ENCODE measurements around the gene VTN. TPM values are rescaled to one million over a fixed set of nuclear protein-coding genes. Genes with fewer than 3 reads are reported as not detected.
A peak's percentile ranks its signal among the peaks of the same experiment; 100 is the strongest.

The VTN gene
- total RNA-seq, 2 donors from 2014 or later = 1.8 to 5.4 TPM

DNA sequence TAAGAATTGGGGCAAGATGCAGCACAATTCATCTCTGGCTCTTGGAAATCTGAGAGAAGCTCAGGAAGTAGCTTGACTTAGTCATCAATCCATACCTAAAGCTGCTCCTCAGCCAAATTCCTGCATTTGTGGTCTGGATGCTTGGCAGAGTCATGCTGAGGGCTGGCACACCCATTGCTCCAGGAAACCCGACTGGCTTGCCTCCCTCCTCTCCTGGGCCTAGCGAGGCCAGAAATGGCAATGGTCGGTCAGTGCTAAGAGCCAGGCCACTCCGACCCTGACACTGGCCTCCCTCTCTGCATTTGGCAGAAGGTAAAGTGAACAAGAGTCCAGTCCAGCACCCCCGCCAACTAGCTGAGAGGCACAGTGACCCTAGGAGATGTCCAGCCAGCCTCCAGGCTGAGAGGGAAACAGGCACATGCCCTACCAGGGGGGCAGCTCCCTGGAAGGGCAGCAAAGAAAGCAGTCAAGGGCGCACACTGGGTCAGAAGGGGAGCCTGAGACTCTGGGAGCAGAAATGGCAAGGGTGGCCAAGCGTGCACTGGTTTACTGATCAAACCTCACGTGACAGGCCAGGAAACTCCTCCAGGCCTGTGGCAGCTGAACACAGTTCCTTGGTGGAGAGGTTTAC lies 22.7 kb downstream of the VTN start:
- peak; percentile 45 for DNase-seq (ENCODE audit: low spot score)
- intact Hi-C loops (cut with DNase I) = no loop called here

DNA sequence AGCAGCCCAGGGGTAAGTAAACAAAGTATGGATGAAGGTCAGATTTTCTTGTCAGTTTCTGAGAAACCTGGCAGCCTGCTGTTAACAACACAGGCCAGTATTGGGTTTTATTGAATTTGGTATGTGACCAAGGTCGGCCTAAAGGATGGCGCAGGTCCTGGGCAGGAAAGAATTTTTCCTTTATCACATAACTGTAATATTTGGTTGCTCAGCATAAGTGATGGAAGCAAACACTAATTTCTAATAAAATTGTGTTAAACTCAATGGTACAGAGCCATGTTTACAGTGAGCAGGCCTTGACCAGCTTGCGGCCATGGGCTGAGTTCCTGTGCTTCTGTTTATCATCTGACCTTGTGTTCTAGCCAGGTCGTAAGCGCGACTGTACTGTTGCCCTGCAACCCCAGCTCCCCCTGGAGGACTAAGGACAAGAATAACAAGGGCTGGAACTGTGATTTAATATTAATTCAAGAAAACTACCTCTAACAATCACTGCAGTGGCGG lies 23.3 kb downstream of the VTN start:
- intact Hi-C loops (cut with DNase I) = no loop called here
- DNase-seq (ENCODE audit: low spot score) = peak; percentile 79

DNA sequence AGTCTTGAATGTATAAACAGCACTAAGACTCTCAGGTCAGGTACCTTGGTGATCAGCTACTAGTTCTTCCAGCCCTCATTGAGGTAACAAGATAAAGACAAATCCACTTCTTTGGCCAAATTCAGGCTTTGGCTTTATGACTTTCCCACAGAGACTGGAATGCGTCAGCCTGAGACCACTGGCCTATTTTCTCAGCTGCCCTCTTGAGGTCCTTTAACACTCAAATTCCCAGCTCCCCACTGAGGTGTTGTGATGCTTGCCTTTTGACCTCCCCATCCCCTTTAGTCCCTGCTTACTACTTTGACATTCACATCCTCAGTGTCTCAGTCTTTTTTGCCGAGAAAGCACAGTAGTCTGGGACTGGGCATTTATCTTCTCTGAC lies 23.9 kb downstream of the VTN start:
- DNase-seq (ENCODE audit: low spot score) = no peak
- intact Hi-C loops (cut with DNase I) = no loop called here

DNA sequence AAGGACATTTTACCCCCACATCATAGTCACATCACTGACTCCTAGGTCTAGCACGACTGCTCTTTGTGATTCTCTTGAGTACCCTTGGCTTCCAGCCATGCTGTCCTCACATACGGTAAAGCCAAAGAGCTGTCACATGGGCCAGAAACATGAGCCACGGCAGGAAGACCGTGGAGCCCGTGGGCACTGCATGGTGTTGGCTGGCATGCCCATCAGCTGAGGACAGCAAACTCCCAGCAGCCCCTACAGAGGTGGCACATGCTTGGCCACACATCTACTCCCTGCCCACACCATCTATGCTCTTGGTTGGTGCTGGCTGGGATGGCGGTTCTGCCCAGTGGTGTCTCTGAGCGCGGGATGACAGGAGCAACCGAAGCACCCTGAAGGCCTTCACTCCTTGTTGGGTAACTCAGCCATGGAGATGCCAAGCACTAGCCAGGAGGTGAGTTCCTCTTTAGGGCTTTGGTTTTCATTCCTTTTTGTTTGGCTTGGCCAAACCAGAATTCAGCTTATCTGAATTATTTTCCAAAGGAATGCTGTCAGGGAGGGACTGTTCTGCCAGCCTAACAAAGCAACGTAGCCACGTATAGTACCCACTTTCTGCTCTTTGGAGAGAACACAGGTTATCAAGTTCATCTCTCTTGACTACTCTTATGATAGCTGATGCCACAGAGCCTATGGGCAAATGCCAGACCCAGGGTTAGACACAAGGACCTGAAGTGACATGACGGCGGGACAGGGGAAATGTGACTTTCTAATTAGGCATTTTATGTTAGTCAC lies 24.5 kb downstream of the VTN start:
- intact Hi-C loops (cut with DNase I) = no loop called here
- DNase-seq (ENCODE audit: low spot score) = peak; percentile 70

DNA sequence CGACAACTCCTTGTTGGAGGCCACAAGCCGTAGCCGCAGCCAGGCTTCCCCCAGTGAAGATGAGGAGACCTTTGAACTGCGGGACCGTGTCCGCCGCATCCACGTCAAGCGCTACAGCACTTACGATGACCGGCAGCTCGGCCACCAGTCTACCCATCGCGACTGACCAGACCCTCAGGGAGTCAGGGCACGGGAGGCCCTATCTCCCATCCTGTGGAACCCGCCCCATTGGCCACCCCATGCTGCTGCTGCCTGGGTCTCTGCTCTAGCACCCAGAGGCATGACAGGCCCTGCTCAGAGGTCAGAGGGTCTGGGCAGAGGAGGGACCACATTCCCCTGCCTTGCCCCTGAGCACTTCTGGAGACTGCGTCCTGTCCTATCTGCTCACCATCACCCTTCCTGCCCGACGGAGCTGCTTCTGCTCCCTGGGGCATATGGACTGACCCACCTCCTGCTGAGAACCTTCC lies 25.6 kb downstream of the VTN start:
- intact Hi-C loops (cut with DNase I) = loop anchor here in 1 of 2 donors (5.0 kb wide), 1 partner anchor 603 kb away; no protein-coding TSS in a partner anchor
- peak; percentile 79 for DNase-seq (ENCODE audit: low spot score)

DNA sequence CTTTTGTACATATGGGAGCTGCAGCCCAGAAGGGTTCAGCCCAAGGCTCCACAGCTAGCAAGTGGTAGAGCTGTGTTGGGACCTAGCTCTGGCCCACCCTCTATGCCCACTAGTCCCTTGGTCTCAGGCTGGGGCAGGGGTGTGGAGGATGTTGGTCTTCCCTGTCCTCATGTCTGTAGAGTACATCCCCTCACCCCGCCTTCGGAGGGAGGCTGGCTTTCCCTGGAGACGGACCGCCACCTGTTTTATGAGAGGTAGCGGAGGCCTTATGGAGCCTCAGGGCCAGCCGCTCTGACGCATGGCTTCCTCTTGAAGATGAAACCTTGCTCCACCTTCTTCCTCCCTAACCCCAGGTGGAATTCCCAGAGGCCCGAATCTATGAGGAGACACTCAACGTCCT lies 26.1 kb downstream of the VTN start:
- DNase-seq (ENCODE audit: low spot score) = peak; percentile 66
- intact Hi-C loops (cut with DNase I) = loop anchor here in 1 of 2 donors (5.0 kb wide), 1 partner anchor 603 kb away; no protein-coding TSS in a partner anchor

DNA sequence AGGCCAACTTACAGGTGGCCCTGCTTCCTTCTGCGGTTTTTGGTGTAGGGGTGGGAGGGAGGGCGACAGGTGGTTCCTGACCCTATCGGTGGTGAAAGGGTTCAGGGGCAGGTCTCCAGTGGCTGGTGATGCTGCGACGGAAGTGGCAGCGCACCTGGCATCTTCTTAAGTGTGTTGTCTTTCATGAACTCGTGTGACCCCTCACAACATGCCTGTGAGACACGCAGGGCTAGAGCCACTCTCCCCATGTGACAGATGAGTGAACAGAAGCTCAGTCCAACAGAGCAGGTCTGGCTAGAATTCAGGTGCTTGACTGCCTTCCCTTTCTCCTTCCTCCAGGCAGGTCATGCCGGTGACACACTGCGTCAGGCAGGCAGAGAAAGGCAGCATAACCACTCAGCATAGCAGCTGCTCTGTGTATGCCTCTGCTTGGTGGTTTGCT lies 26.6 kb downstream of the VTN start:
- intact Hi-C loops (cut with DNase I) = loop anchor here in 1 of 2 donors (5.0 kb wide), 1 partner anchor 604 kb away; no protein-coding TSS in a partner anchor
- peak; percentile 36 for DNase-seq (ENCODE audit: low spot score)

DNA sequence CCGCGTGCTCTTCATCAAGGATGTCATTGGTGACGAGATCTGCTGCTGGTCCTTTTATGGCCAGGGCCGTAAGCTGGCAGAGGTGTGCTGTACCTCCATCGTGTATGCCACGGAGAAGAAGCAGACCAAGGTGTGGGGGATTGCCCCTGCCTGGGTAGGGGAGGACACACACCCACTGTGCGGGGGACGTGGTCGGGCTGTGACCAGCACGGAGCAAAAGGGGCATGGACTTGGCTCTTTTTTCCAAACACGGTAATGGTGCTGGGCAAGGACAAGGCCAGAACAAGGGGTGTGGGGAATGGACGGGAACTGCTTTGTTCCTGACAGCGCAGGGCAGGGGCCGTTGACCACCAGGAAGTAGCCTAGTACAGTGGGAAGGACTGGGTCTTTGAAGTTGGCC lies 27.8 kb downstream of the VTN start:
- DNase-seq (ENCODE audit: low spot score) = peak; percentile 59
- intact Hi-C loops (cut with DNase I) = loop anchor here in 1 of 2 donors (5.0 kb wide), 1 partner anchor 605 kb away; no protein-coding TSS in a partner anchor

DNA sequence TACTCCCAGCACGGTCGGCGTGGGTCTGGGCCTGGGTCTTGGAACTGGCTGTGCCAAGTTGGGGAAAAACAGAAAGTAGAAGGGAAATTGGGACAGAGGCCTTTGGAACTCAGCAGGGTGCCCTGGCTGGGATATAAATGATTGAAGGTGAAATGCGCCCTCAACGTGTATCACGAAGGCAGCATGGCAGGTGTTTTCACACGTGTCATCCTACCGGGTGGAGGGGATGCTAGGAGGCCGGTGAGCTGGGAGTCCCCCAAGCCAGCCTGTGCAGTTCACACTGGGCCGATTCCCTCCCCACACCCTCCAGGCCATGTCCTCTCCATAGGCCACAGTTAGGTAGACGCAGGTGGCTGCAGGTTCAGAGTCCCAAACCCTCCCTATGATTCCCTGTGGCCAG lies 28.6 kb downstream of the VTN start:
- DNase-seq (ENCODE audit: low spot score) = peak; percentile 64

DNA sequence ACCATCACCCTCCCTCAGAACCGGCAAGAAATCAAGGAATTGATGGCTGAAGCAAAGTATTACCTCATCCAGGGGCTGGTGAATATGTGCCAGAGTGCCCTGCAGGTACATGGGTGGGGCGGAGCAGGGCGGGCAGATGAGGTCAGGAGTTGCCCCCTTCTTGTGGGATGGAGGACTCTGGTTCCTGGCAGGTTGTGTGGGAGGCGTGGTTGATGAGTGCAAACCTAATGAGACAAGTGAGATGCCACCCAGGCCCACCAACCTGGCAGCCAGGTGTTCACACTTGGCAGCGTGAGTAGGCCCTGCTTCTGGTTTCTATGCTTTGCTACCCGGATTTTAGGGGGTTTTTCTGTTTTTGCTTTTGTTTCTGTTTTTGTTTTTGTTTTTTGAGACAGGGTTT lies 29.7 kb downstream of the VTN start:
- intact Hi-C loops (cut with DNase I) = loop anchor here in 1 of 2 donors (5.0 kb wide), 1 partner anchor 607 kb away; no protein-coding TSS in a partner anchor
- peak; percentile 59 for DNase-seq (ENCODE audit: low spot score)

More for the DNA sequence above, 28.6 kb downstream of the VTN start:
- intact Hi-C loops (cut with DNase I) = loop anchor here in 1 of 2 donors (5.0 kb wide), 1 partner anchor 606 kb away; no protein-coding TSS in a partner anchor

DNA sequence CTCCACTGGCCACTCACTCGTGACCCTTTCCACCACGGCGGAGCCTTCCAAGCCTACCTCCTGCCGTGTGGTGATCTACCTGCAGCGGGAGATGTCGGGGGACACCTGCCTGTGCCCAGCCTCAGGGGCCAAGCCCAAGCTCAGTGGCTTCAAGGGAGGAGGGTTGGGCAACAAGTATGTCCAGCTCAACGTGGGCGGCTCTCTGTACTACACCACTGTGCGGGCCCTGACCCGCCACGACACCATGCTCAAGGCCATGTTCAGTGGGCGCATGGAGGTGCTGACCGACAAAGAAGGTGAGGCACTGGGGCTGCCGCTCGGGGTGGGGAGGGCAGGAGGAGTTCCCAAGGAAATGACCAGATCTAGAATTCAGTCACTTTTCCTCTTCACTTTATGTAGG lies 30.7 kb downstream of the VTN start:
- intact Hi-C loops (cut with DNase I) = loop anchor here in 1 of 2 donors (5.0 kb wide), 1 partner anchor 1002 kb away; no protein-coding TSS in a partner anchor

DNA sequence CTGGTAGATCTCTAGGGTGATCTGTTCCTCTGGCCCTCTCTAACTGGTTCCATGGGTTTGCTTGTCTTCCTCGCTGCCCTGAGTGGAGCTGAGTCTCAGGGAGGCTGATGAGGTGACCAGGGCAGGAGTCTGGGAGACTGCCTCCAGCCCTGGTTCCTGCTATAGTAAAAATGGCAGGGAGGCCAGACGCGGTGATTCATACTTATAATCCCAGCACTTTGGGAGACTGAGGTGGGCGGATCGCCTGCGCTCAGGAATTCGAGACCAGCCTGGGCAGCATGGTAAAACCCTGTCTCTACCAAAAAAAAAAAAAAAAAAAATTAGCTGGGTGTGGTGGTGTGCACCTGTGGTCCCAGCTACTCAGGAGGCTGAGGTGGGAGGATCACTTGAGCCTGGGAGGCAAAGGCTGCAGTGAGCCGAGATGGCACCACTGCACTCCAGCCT lies 31.3 kb downstream of the VTN start:
- peak; percentile 28 for DNase-seq (ENCODE audit: low spot score)
- intact Hi-C loops (cut with DNase I) = loop anchor here in 1 of 2 donors (5.0 kb wide), 1 partner anchor 1001 kb away; no protein-coding TSS in a partner anchor

More for the DNA sequence above, 30.7 kb downstream of the VTN start:
- peak; percentile 62 for DNase-seq (ENCODE audit: low spot score)

DNA sequence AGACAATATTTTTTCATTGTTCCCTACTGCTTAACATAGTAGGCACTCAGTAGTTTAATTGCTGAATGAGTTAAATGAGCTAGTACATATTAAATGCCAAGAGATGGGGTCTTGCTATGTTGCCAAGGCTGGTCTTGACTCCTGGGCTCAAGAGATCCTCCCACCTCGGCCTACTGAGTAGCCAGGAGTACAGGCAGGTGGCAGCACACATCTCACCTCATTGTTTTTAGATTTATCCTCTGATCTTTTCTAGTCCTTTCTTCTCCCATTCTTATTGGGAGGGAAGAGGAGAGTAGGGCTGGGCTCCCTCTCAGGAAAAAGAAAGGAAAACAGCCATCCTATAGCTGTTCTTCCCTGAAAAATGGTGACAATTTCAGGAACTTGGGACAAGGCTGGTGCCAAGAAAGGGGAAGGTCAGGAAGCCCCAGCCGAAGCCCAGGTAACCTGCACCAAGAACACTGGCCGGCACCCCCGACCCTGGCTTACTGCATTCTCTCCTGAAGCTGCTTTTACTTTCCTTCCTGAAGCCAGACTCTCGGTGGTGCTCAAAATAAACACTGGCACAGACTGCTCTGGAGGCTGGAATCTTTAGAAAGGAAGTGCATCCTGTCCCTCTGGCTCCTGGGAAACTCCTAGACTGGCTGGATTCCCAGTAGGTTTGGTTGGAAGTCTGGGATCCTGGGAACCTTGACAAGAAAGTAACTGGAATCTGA lies 31.9 kb downstream of the VTN start:
- intact Hi-C loops (cut with DNase I) = loop anchor here in 1 of 2 donors (5.0 kb wide), 1 partner anchor 1001 kb away; no protein-coding TSS in a partner anchor
- peak; percentile 37 for DNase-seq (ENCODE audit: low spot score)

DNA sequence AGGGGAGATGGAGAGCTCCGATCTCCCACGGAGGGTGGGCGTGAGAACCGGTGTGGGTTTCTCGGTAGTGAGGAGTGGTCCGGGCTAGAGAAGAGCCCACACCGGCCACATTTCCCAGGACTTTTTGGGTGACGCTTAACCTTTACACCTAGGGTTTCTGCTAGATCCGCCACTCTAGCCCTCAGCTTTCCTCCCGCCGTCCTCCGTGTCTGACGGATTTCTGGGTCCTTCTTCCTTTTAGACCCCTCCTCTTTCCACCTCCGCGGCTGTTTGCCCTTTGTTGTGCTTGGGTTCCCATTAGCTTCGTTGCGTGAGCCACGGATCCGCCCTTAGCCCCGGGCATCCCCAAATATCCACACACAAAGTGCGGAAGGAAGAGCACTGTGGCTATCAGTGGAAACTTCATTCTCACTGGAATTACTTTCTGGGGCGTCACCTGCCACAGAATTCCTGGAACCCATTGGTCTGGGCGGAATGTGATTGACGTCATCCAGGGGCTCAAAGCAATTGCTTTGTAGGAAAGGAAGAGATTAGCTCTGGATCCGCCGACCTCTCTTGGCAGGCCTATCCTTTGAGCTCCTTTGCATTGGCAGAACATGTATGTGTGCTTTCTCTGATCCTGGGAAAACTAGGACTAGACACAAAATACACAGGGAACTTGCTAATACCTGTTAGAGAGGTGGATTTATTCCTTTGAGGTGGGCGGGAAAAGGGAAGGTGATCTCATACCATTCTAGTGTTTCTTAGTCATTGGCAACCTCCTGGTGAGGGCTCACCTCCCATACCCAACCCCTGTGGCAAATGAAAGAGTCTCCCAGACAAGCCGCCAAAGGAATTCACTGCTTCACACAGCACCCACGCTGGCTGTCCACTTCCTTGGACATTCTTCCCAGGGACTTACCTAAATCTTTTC lies 33.9 kb downstream of the VTN start:
- peak; percentile 86 for DNase-seq (ENCODE audit: low spot score)
- intact Hi-C loops (cut with DNase I) = loop anchor here in 1 of 2 donors (5.0 kb wide), 1 partner anchor 999 kb away; no protein-coding TSS in a partner anchor

DNA sequence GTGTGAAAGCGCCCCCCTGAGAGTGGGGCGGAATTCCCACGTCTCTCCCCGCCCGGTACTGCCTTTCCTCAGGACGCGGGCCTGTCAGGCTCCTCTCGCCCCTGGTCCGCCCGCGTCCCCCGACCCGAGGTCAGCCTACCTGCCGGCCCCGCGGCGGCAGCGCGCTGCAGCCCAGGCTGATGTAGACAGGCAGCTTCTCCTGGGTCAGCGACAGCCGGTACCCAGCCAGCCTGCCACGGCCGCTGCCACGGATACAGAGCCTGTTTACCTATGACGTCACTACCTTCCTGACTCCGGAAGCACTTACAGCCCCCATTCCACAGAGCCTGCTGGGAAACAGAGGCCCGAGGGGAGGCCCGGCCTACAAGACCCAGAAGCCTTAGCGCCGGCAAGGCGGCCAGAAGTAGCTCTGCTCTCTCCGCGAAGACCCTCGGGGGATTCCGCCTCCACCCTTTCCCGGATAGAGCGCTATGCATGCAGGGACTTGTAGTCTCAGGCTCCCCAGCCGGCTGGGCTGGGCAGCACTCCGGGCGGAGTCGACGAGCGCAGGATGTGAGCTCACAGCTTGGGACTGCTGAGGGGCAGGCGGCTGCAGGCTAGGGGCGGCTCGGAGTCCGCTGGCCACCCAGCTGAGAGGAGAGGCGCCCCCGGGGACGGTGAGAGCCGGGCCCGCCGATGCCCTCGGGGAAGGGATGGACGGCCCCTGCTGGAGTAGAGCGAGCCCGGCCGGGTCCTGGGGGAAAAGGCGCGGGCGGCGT lies 34.7 kb downstream of the VTN start, which contains the start of the genes IFT20 and TNFAIP1:
IFT20 (minus strand) TSS at position 272 of the 758 bp plus-strand sequence. CDS start 3,487 bp downstream, outside the sequence.
TNFAIP1 (plus strand) TSS at position 561 of the 758 bp plus-strand sequence. CDS start 3,761 bp downstream, outside the sequence.
- intact Hi-C loops (cut with DNase I) = loop anchor here in 1 of 2 donors (5.0 kb wide), 1 partner anchor 998 kb away; no protein-coding TSS in a partner anchor
- DNase-seq (ENCODE audit: low spot score) = peak; percentile 100

DNA sequence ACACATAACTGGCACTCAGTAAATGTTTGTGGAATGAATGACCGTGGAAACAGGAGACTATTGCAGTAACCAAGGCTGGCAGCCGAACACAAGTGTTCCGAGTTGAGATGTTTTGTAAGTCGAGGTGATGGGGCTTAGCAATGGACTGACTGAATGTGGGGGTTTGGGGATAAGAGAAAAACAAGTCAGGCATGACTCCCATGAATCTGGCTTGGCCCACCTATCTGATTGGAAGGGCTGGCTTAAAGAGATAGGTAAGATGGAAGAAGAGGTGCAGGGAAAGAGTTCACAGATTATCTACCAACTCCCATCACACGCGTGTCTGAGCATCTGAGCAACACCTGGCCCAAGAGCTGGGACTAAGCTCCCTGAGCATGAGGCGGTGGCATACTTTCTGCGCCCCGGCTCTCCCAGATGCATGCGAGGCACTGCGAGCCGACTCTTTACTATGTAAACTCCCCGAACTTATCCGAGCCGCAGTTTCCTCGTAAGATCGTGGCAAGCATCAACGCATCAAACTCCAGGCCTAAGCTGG lies 35.4 kb downstream of the VTN start:
- DNase-seq (ENCODE audit: low spot score) = peak; percentile 5

More for the DNA sequence above, 35.4 kb downstream of the VTN start:
- intact Hi-C loops (cut with DNase I) = loop anchor here in 1 of 2 donors (5.0 kb wide), 1 partner anchor 997 kb away; no protein-coding TSS in a partner anchor
